Esophagus squamous epithelium (tissue), 5 donors: Measurements from ENCODE around the gene IQCK. TPM values are rescaled to one million over a fixed set of nuclear protein-coding genes. Genes with fewer than 3 reads are reported as not detected.

ENCODE experiments used
- DNase-seq: peaks from one replicate; lab custom pipeline; 2025; lab: John Stamatoyannopoulos, UW
- H3K27ac ChIP-seq, 4 donors: fragments of 200-600 bp; sonication (generic); one replicate each; pipeline ENCODE4 v1.5.1; 2016 to 2019; ENCODE audit warnings: mild to moderate bottlenecking in 1 of 4
- H3K27me3 ChIP-seq, 4 donors: fragments of 200-600 bp; sonication (generic); 1 replicate in 3 of 4; 2 replicates in 1 of 4; pipeline versions ENCODE4 v1.5.1 to v1.6.0; 2017 to 2021; ENCODE audit warnings: antibody characterized with exemption in 1 of 4
- H3K36me3 ChIP-seq, 3 donors: fragments of 200-600 bp; sonication (generic); one replicate each; pipeline ENCODE4 v1.5.1; 2016 to 2019
- H3K4me1 ChIP-seq, 3 donors: fragments of 200-600 bp; sonication (generic); one replicate each; pipeline ENCODE4 v1.5.1; 2017 to 2019
- H3K4me3 ChIP-seq, 4 donors: fragments of 200-600 bp; sonication (generic); 1 replicate in 3 of 4; 2 replicates in 1 of 4; pipeline ENCODE4 v1.5.1; 2016 to 2019; ENCODE audit warnings: mild to moderate bottlenecking in 2 of 4, moderate library complexity in 1 of 4
- H3K9me3 ChIP-seq, 3 donors: fragments of 200-600 bp; sonication (generic); one replicate each; pipeline ENCODE4 v1.5.1; 2016 to 2019
- POLR2A ChIP-seq, 4 donors: fragments of 450-650 bp; IDR thresholded peaks; one replicate each; pipeline ENCODE4 v1.6.1; 2017; ENCODE audit warnings: antibody characterized with exemption in 4 of 4, mild to moderate bottlenecking in 4 of 4, moderate library complexity in 3 of 4
- WGBS, 2 donors: methylation state at CpG; one replicate each; pipeline ENCODE4 v1.1.5; 2018; 5-methylcytosine and 5-hydroxymethylcytosine counted together
- intact Hi-C: fragments of 100-400 bp; cut with DNase I; formaldehyde crosslinking; loops from one replicate; pipeline ENCODE4 v1.15.0; 2022
- total RNA-seq, 4 donors: library from RNA; depleted of rRNA; stranded (reverse); fragments of >200 nt; gene quantifications; one replicate each; pipeline ENCODE4 v1.1.0, GENCODE V29; 2016
- TF ChIP-seq, protein P1 (sequence below), 6 experiments: fragments of 450-650 bp in 4 of 6; fragments of 200-600 bp in 2 of 6; sonication (generic) in 2 of 6; IDR thresholded peaks; one replicate each; pipeline ENCODE4 v1.5.1; 2016 to 2019; ENCODE audit warnings: antibody characterized with exemption in 6 of 6, mild to moderate bottlenecking in 4 of 6, moderate library complexity in 4 of 6
- donor health status: DM: yes; HTN: yes; CAD: no.

The IQCK gene
- total RNA-seq, 4 donors from 2014 or later = 2.2 to 9.3 (median 6.1) TPM

DNA sequence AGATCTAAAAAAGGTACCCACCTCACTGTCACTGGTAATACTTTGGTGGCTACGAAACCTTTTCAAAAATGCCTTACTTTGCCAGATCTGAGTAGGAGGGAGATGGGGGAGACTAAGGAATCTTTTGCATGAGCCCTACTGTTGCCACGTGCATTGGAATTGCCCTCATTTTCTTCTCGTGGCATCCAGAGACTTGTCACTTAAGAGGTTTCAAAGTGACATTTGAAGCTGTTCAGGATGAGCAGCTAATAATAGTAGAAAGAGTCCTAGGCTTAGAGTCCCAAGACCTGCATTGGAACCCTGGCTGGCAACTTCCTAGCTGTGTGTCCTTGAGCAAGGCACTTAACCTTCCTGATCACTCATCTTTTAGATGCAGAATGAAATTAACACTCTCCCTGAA is 123.1 kb downstream of the IQCK start:
- no peaks in the 10 kb centered on the region for H3K36me3 ChIP-seq
- TF ChIP-seq, protein P1, sequence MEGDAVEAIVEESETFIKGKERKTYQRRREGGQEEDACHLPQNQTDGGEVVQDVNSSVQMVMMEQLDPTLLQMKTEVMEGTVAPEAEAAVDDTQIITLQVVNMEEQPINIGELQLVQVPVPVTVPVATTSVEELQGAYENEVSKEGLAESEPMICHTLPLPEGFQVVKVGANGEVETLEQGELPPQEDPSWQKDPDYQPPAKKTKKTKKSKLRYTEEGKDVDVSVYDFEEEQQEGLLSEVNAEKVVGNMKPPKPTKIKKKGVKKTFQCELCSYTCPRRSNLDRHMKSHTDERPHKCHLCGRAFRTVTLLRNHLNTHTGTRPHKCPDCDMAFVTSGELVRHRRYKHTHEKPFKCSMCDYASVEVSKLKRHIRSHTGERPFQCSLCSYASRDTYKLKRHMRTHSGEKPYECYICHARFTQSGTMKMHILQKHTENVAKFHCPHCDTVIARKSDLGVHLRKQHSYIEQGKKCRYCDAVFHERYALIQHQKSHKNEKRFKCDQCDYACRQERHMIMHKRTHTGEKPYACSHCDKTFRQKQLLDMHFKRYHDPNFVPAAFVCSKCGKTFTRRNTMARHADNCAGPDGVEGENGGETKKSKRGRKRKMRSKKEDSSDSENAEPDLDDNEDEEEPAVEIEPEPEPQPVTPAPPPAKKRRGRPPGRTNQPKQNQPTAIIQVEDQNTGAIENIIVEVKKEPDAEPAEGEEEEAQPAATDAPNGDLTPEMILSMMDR (IDR thresholded peaks at IDR 0.05) = no peak
- no peak for TF ChIP-seq POLR2A (IDR thresholded peaks at IDR 0.05)
- H3K27me3 ChIP-seq = no peaks in the 10 kb centered on the region
- H3K9me3 ChIP-seq = no peaks in the 10 kb centered on the region
- no peak for DNase-seq
- intact Hi-C loops = no loop called here
- WGBS, 2 donors = 77 to 84% methylated on average over 3 of the region's 3 CpGs
- H3K4me3 ChIP-seq = no peak overlapping the region
- H3K27ac ChIP-seq = no peak overlapping the region
- peaks cover 0 to 5% (median 0%) of the 10 kb centered on the region in 3 donors for H3K4me1 ChIP-seq

DNA sequence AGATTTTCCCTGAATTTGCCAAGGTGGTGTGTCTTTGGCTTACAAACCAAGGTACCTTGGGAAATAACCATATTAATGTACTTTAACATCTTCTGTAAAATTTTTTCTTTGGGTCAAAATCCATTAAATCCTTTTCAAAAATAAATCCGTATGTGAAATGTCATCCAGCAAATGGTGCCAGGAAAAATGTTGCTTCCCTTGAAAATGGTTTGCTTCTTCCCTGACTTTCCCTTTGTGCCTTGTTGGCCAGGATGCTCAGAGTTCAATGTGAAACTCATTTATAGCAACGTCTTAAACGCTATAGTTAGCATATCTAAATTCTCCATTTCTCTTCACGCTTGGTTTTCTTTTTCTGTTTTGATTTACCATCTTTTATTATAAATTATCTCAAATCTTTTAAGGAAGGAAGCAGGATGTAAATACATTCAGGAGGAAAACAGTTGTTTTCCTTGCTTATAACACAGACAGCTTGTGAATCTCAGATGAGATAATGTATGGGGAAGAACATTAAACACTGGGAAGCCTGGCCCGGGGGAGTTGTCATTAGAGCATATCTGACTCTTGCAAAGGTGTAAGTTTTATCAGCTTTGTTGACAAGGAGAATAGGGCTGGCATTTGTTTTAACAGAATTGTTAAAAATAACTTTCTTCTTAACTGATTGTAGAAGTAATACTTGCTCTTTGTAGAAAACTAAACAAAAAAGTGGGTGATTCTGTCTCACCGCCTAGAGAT is 124.5 kb downstream of the IQCK start:
- Histone ChIP-seq H3K9me3 (no peaks in the 10 kb centered on the region), H3K4me1 (peaks cover 0 to 5% (median 0%) of the 10 kb centered on the region in 3 donors), H3K36me3 (no peaks in the 10 kb centered on the region), H3K4me3 (no peak overlapping the region), H3K27ac (no peak overlapping the region), H3K27me3 (no peaks in the 10 kb centered on the region)
- TF ChIP-seq POLR2A (IDR thresholded peaks at IDR 0.05) = no peak
- TF ChIP-seq, protein P1 (IDR thresholded peaks at IDR 0.05) = no peak
- WGBS, 2 donors = 54 to 62% methylated on average over 6 of the region's 6 CpGs
- DNase-seq = no peak
- intact Hi-C loops = no loop called here

DNA sequence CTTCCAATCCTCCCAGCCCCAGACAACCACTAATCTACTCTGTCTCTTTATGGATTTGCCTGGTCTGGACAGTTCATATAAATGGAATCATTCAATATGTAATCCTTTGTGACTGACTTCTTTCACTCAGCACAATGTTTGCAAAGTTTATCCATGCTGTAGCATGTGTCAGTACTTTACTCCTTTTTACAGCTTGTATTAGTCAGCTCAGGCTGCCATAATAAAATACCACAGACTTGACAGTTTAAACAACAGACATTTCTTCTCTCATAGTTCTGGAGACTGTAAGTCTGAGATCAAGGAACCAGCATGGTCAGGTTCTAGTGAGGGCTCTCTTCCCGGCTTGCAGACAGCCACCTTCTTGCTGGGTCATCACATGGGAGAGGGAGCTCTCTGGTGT is 125.3 kb downstream of the IQCK start:
- DNase-seq = no peak
- TF ChIP-seq, protein P1 (IDR thresholded peaks at IDR 0.05) = no peak
- TF ChIP-seq POLR2A (IDR thresholded peaks at IDR 0.05) = no peak
- H3K27ac ChIP-seq = no peak overlapping the region
- peaks cover 0 to 5% (median 0%) of the 10 kb centered on the region in 3 donors for H3K4me1 ChIP-seq
- 63 to 80% methylated on average over 1 of the region's 1 CpG for WGBS, 2 donors
- no peaks in the 10 kb centered on the region for H3K36me3 ChIP-seq
- intact Hi-C loops = no loop called here
- H3K4me3 ChIP-seq = no peak overlapping the region
- no peaks in the 10 kb centered on the region for H3K27me3 ChIP-seq
- no peaks in the 10 kb centered on the region for H3K9me3 ChIP-seq

DNA sequence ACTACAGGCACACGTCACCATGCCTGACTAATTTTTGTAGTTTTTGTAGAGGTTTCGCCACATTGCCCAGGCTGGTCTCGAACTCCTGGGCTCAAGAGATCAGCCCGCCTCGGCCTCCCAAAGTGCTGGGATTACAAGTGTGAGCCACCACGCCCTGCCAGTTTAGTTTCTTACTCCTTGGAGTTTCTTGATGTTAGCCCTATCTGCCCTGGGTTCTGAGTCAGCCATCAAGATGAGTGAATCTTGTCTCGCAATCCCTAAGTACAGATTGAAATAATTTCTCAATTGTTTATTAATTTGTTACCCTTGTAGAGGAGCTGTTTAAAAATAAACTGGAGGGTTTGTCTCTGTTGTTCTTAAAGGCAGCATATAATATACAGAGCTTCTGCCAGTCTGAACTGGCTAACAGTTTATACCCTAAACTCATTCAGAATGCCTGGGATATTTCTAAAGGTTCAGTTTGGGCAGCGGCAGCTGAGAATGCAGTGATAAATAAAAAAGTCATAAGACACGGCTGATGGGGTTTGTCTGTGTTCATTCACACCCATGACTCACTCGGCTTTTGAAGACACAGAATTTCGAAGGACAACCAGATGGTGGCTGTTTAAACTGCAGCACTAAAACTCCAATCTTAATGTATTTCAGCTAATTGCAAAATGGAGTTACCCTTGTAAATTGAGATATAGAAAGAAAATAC is 127.0 kb downstream of the IQCK start:
- TF ChIP-seq, protein P1 (IDR thresholded peaks at IDR 0.05) = no peak
- no peak for TF ChIP-seq POLR2A (IDR thresholded peaks at IDR 0.05)
- 69 to 70% methylated on average over 11 of the region's 11 CpGs for WGBS, 2 donors
- peak overlapping the region in 3 of 4 donors; percentile 18 to 40 (median 40) for H3K27ac ChIP-seq
- H3K4me3 ChIP-seq = no peak overlapping the region
- H3K4me1 ChIP-seq = peaks cover 0 to 5% (median 0%) of the 10 kb centered on the region in 3 donors
- DNase-seq = no peak
- intact Hi-C loops = no loop called here
- no peaks in the 10 kb centered on the region for H3K36me3 ChIP-seq
- H3K9me3 ChIP-seq = no peaks in the 10 kb centered on the region
- no peaks in the 10 kb centered on the region for H3K27me3 ChIP-seq

DNA sequence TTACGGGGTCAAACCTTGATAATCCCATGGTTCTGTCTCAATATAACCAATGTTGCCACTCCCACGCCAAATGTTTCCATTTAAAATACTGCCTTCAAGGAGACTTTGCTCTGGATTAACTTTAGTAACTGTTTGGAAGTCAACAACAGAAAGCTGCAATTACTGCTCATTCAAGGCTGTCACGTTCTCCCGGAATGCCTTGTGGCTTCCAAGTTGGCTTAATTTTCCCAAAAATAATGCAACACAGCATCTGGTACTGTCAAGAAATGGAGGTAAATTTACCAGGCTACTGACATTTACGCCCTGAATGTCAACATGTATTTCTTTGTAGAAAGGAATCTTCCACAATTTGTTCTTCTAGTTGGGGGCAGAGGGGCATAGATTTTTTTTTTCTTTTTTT is 128.4 kb downstream of the IQCK start:
- WGBS, 2 donors = 68 to 83% methylated on average over 5 of the region's 5 CpGs
- intact Hi-C loops = no loop called here

More for the DNA sequence above, 128.4 kb downstream of the IQCK start:
- no peak overlapping the region for H3K27ac ChIP-seq
- H3K9me3 ChIP-seq = no peaks in the 10 kb centered on the region
- DNase-seq = no peak
- no peak overlapping the region for H3K4me3 ChIP-seq
- no peaks in the 10 kb centered on the region for H3K36me3 ChIP-seq
- peaks cover 0 to 5% (median 0%) of the 10 kb centered on the region in 3 donors for H3K4me1 ChIP-seq
- TF ChIP-seq, protein P1 (IDR thresholded peaks at IDR 0.05) = no peak
- TF ChIP-seq POLR2A (IDR thresholded peaks at IDR 0.05) = no peak
- H3K27me3 ChIP-seq = no peaks in the 10 kb centered on the region
